Lower lobe of right lung (tissue), 2 donors: ENCODE data around the gene ZNF709. TPM values are rescaled to one million over a fixed set of nuclear protein-coding genes. Genes with fewer than 3 reads are reported as not detected.

ENCODE experiments used
- ATAC-seq, 2 donors: fragments of 200-7000 bp; cut with Tn5 transposase; one replicate each; pipeline ENCODE4 v1.9.1; 2020 to 2022; ENCODE audit warnings: mild to moderate bottlenecking in 2 of 2, moderate library complexity in 2 of 2
- DNase-seq: peaks from one replicate; pipeline ENCODE4 v3.0.0-alpha.2; 2020
- H3K27ac ChIP-seq: fragments of 200-600 bp; one replicate; pipeline ENCODE4 v1.8.0; 2022
- H3K27me3 ChIP-seq: fragments of 200-600 bp; one replicate; pipeline ENCODE4 v1.8.0; 2022; ENCODE audit warnings: low read depth
- H3K36me3 ChIP-seq: fragments of 200-600 bp; one replicate; pipeline ENCODE4 v1.8.0; 2022; ENCODE audit warnings: mild to moderate bottlenecking
- H3K4me1 ChIP-seq: fragments of 200-600 bp; one replicate; pipeline ENCODE4 v1.8.0; 2022
- H3K4me3 ChIP-seq: fragments of 200-600 bp; one replicate; pipeline ENCODE4 v1.8.0; 2022; ENCODE audit warnings: mild to moderate bottlenecking
- H3K9me3 ChIP-seq: fragments of 200-600 bp; one replicate; pipeline ENCODE4 v1.8.0; 2022
- intact Hi-C: fragments of 100-400 bp; cut with DNase I; formaldehyde crosslinking; loops from one replicate; pipeline ENCODE4 v1.11.0; 2022
- long read RNA-seq: library from polyadenylated mRNA; unstranded; transcript quantifications from one replicate; pipeline ENCODE4 v2.0.0, GENCODE V29; 2021
- total RNA-seq: library from RNA; stranded (reverse); fragmentation: NEBNext Ultra II Directional; extraction: Animal tissue kit (Norgen Biotek cat#: 25700); gene quantifications from one replicate; pipeline ENCODE4 v1.2.1, GENCODE V29; 2021
- TF ChIP-seq, protein P1 (sequence below): fragments of 200-600 bp; IDR thresholded peaks from one replicate; pipeline ENCODE4 v1.8.0; 2022; ENCODE audit warnings: antibody characterized with exemption, mild to moderate bottlenecking
- donor health status: DM: no; HTN: yes; CAD: no; lungs with severe emphysema.

ZNF709 gene
- total RNA-seq = 3.9 TPM
- long read RNA-seq, full-length matches to known transcripts = 1 of 1 reads
- long read RNA-seq, partial matches to known transcripts = 0 of 1 reads
- long read RNA-seq, other reads (novel, unspliced or antisense) = 0 of 1 reads

- Histone ChIP-seq H3K27me3 (no peaks in the 10 kb centered on the region), H3K9me3 (no peaks in the 10 kb centered on the region), H3K4me3 (peak within 1 kb of the TSS; percentile 99), H3K36me3 (no peaks in the 10 kb centered on the region), H3K4me1 (peaks cover 19% of the 10 kb centered on the region), H3K27ac (peak within 1 kb of the TSS; percentile 81)
- intact Hi-C loops = no loop called here
- peak; percentile 99 to 100 for ATAC-seq
- TF ChIP-seq, protein P1, sequence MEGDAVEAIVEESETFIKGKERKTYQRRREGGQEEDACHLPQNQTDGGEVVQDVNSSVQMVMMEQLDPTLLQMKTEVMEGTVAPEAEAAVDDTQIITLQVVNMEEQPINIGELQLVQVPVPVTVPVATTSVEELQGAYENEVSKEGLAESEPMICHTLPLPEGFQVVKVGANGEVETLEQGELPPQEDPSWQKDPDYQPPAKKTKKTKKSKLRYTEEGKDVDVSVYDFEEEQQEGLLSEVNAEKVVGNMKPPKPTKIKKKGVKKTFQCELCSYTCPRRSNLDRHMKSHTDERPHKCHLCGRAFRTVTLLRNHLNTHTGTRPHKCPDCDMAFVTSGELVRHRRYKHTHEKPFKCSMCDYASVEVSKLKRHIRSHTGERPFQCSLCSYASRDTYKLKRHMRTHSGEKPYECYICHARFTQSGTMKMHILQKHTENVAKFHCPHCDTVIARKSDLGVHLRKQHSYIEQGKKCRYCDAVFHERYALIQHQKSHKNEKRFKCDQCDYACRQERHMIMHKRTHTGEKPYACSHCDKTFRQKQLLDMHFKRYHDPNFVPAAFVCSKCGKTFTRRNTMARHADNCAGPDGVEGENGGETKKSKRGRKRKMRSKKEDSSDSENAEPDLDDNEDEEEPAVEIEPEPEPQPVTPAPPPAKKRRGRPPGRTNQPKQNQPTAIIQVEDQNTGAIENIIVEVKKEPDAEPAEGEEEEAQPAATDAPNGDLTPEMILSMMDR = no peak
- DNase-seq = peak; percentile 88
Measured at GRCh38 chr19:12484371-12485051, at the start of gene ZNF709. Gene ZNF709 (minus strand): TSS chr19:12484816. CDS start chr19:12484657, 159 bp downstream.

GRCh38 chr19:12527034-12527836 lies 42.6 kb upstream of the ZNF709 start:
- ATAC-seq (no peak), DNase-seq (no peak)
- Histone ChIP-seq H3K4me1 (no peaks in the 10 kb centered on the region), H3K4me3 (no peak overlapping the region), H3K9me3 (peaks cover 98% of the 10 kb centered on the region), H3K36me3 (peaks cover 31% of the 10 kb centered on the region), H3K27me3 (no peaks in the 10 kb centered on the region), H3K27ac (no peak overlapping the region)
- intact Hi-C loops = no loop called here
- TF ChIP-seq, protein P1 = no peak

GRCh38 chr19:12526542-12526941 lies 41.9 kb upstream of the ZNF709 start:
- Histone ChIP-seq H3K4me3 (no peak overlapping the region), H3K4me1 (no peaks in the 10 kb centered on the region), H3K27ac (no peak overlapping the region), H3K27me3 (no peaks in the 10 kb centered on the region), H3K36me3 (peaks cover 31% of the 10 kb centered on the region), H3K9me3 (peaks cover 100% of the 10 kb centered on the region)
- DNase-seq = no peak
- ATAC-seq = no peak
- intact Hi-C loops = no loop called here
- TF ChIP-seq, protein P1 = no peak

- TF ChIP-seq, protein P1 = no peak
- Histone ChIP-seq H3K27me3 (no peaks in the 10 kb centered on the region), H3K4me1 (no peaks in the 10 kb centered on the region), H3K4me3 (no peak overlapping the region), H3K27ac (no peak overlapping the region), H3K9me3 (peaks cover 99% of the 10 kb centered on the region), H3K36me3 (peaks cover 13% of the 10 kb centered on the region)
- DNase-seq = no peak
- ATAC-seq = no peak
- intact Hi-C loops = no loop called here
Measured at GRCh38 chr19:12521996-12522395, 37.4 kb upstream of the ZNF709 start.

DNA sequence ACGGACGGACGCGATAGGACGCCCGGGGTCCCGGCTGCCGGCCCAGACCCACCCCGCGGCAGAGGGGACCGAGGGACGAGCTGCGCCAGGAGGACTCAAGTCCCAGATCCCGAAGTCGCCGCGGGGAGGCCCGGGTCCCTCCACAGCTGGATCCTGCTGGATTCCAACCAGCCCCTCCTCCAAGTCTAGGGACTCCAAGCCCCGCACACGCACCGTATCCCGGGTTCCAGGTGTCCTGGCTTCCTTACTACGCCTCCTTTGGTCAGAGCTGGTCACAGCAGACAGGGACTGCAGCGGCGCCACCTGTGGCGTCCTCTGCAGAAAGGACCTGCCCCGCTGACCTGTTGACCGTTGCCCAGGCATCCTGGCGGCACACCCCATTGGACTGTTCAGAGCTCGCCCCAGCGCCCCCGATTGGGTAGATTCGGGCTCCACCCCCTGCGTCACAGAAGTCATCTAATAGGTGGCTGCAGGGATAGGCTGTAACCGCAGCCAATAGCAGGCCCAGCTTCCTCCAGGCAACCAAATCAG lies 29.0 kb upstream of the ZNF709 start:
- H3K9me3 ChIP-seq = peaks cover 26% of the 10 kb centered on the region
- TF ChIP-seq, protein P1 = no peak
- H3K27ac ChIP-seq = no peak overlapping the region
- no peaks in the 10 kb centered on the region for H3K27me3 ChIP-seq
- ATAC-seq (peak in 1 of 2 donors; percentile 29), DNase-seq (peak; percentile 45)
- H3K4me1 ChIP-seq = no peaks in the 10 kb centered on the region
- intact Hi-C loops = no loop called here
- no peaks in the 10 kb centered on the region for H3K36me3 ChIP-seq
- peak overlapping the region; percentile 9 for H3K4me3 ChIP-seq
